ENCODE data around the gene SEPSECS. TPM values are rescaled to one million over a fixed set of nuclear protein-coding genes. Genes with fewer than 3 reads are reported as not detected.

The SEPSECS gene
- total RNA-seq, result 1 to 10 TPM; 5.3 to 7.0 (median 6.0) TPM

DNA sequence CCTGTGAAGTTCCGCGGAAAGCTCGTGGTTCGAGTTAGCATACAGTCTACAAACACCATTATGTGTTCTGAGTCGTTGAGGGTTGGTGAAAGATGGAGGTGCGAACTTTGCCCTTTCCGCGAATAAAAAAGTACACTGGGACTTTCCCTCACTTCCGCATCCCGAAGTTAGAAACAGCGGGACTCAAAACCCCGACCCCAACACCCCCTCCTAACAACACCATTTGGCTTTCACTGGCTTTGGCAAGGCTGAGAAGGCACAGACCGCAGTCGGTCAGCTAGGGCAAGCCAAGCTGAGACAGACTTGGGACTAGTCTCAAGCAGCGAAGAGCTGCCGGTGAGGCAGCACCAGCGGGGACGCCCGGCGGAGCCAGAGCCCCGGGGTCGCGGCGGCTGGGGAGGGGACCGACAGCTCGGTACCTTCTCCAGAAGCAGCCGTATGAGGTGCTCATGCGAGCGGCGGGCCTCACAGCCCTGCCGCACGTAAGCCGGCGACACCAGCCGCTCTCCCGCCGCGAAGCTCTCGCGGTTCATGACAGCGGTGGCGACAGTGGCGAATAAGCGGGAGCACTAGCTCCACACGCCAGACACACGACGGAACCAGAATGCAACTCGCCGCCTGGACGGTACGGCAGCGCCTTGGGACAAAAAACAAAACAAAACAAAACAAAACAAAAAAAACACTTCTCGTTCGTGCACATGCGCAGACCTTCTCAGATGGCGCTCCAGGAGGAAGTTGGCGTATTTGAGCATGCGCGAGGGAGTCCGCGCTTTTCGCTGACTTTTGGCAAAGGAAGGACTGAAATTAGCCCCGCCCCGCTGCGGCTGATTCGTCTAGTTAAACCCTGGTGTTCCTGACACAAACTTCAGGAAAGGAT is at the start of gene SEPSECS:
Gene SEPSECS (minus strand): TSS at position 613 of the 877 bp plus-strand sequence. CDS start 80 bp downstream, at position 533.
- H3K9me3 Mint-ChIP-seq, result no peaks in the 10 kb centered on the region
- no peaks in the 10 kb centered on the region for H3K27me3 Mint-ChIP-seq (ENCODE audit: low read depth)
- DNase-seq (peak; percentile 90), ATAC-seq (peak; percentile 85 to 88)
- H3K4me1 Mint-ChIP-seq (ENCODE audit: low read depth), result peaks cover 52% of the 10 kb centered on the region
- peak within 1 kb of the TSS; percentile 89 for H3K4me3 Mint-ChIP-seq
- peaks cover 11% of the 10 kb centered on the region for H3K36me3 Mint-ChIP-seq (ENCODE audit: insufficient read depth)

DNA sequence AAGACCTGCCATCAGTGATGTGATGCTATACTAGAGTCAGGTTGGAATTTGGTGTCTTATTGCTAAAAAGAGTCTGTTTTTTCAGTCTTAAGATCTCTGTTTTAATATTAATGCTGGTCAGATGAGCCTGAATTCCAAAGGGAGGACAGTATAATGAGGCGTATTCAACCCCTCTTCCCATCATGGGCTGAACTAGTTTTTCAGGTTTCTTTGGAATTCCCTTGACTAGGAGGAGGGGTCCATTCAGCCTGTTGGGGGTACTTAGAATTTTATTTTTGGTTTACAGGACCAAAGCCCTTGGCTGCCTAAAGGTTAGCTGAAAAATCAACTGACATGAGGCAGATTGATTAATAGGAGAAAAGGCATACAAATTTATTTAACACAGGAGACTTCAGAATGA is 49.5 kb upstream of the SEPSECS start:
- DNase-seq (no peak), ATAC-seq (no peak)
- H3K9me3 Mint-ChIP-seq, result peaks cover 31% of the 10 kb centered on the region
- H3K4me1 Mint-ChIP-seq (ENCODE audit: low read depth), result no peaks in the 10 kb centered on the region
- peaks cover 3% of the 10 kb centered on the region for H3K36me3 Mint-ChIP-seq (ENCODE audit: insufficient read depth)
- no peaks in the 10 kb centered on the region for H3K27me3 Mint-ChIP-seq (ENCODE audit: low read depth)
- H3K4me3 Mint-ChIP-seq, result no peak overlapping the region

DNA sequence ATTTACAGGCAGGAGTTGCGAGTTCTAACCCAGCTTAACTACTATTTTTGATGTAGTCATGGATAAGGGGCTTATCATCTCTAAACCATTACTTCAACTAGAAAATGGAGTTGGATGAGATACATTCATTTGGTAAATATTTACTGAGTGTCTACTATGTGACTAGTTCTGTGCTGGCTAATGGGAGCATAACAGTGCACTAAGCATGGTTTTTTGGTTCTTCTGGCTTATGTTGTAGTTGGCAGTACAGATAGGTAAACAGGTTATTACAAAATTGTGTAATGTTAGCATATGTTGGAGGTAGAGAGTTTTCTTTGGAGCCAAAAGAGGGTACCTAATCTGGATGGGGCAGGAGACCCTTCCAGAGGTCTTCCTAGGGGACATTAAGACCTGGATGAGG is 47.7 kb upstream of the SEPSECS start:
- Mint-ChIP-seq H3K9me3 (peaks cover 27% of the 10 kb centered on the region), H3K4me1 (ENCODE audit: low read depth) (no peaks in the 10 kb centered on the region), H3K27me3 (ENCODE audit: low read depth) (no peaks in the 10 kb centered on the region), H3K4me3 (no peak overlapping the region), H3K36me3 (ENCODE audit: insufficient read depth) (peaks cover 1% of the 10 kb centered on the region)
- DNase-seq (no peak), ATAC-seq (no peak)

DNA sequence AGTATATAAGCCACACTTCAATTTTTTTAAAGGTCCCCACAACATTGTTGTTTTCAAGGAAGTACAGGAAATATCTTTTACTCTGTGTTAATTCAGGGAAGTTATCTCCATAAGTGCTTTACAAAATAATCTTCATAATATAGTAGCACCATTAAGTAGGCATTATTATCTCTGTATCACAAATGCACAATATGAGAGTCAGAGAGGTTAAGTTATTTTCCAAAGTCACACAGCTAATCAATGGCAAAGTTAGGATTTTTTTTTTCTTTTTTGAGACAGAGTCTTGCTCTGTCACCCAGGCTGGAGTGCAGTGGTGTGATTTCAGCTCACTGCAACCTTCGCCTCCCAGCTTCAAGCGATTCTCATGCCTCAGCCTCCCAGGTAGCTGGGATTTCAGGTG is 38.5 kb upstream of the SEPSECS start:
- H3K4me1 Mint-ChIP-seq (ENCODE audit: low read depth), result peaks cover 6% of the 10 kb centered on the region
- no peaks in the 10 kb centered on the region for H3K27me3 Mint-ChIP-seq (ENCODE audit: low read depth)
- no peak for DNase-seq
- ATAC-seq, result no peak
- H3K4me3 Mint-ChIP-seq, result no peak overlapping the region
- peaks cover 6% of the 10 kb centered on the region for H3K9me3 Mint-ChIP-seq
- peaks cover 13% of the 10 kb centered on the region for H3K36me3 Mint-ChIP-seq (ENCODE audit: insufficient read depth)

DNA sequence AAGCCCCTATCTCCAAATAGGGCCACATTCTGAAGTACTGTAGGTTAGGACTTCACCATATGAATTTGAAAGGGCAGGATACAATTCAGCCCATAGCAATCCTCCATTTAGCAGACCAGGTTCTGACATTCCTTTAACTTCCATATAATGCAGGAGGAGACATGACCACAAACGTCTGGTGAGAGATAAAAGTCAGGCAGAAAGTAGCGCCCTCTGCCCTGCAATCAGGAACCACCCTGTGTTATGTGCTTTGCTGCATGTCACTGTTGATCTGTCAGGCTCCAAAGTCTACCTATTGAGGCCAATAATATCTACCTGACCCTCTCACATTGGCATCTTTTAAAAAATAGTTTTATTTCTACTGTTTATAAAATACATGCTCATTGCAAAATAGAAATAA is 30.2 kb upstream of the SEPSECS start:
- Mint-ChIP-seq H3K4me3 (no peak overlapping the region), H3K36me3 (ENCODE audit: insufficient read depth) (peaks cover 4% of the 10 kb centered on the region), H3K9me3 (no peaks in the 10 kb centered on the region), H3K27me3 (ENCODE audit: low read depth) (no peaks in the 10 kb centered on the region), H3K4me1 (ENCODE audit: low read depth) (peaks cover 6% of the 10 kb centered on the region)
- ATAC-seq (no peak), DNase-seq (no peak)

DNA sequence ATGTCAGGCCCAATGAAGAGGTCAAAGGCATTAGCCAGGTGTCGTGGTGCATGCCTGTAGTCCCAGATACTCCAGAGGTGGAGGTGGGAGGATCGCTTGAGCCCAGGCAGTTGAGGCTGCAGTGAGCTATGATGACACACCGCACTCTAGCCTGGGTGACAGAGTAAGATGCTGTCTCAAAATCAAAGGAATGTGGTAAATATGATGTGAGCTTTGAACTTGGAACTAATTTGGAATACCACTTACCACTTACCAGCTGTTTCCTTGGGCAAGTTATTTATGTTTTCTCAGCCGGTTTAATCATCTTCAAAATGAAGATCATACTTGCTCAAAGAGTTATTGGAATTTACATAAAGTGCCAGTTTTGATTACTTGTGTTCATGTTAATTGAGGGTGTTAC is 23.8 kb upstream of the SEPSECS start:
- Mint-ChIP-seq H3K27me3 (ENCODE audit: low read depth) (no peaks in the 10 kb centered on the region), H3K9me3 (no peaks in the 10 kb centered on the region), H3K4me3 (no peak overlapping the region), H3K36me3 (ENCODE audit: insufficient read depth) (peaks cover 6% of the 10 kb centered on the region), H3K4me1 (ENCODE audit: low read depth) (peaks cover 8% of the 10 kb centered on the region)
- ATAC-seq (no peak), DNase-seq (no peak)

DNA sequence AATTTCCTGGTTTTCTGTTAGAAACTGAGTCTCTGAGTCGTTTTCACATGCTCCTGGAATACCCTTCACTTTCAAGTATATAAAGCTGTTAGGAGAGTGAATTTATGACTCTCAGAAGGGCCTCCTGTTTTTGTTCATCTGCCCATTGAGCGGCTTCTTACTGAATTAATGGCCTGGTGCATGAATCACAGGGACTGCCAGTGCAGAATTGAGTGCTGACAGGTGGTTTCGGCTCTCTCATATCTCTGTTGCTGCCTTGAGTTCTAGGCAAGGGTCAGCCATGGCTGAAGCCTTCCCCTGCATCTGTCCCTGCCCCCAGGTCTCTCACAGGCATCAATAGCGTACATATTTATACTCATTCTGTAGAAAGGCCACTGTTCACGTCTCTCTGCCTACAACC is 22.7 kb upstream of the SEPSECS start:
- peaks cover 1% of the 10 kb centered on the region for H3K36me3 Mint-ChIP-seq (ENCODE audit: insufficient read depth)
- ATAC-seq (no peak), DNase-seq (no peak)
- H3K4me1 Mint-ChIP-seq (ENCODE audit: low read depth), result peaks cover 19% of the 10 kb centered on the region
- H3K4me3 Mint-ChIP-seq, result no peak overlapping the region
- no peaks in the 10 kb centered on the region for H3K27me3 Mint-ChIP-seq (ENCODE audit: low read depth)
- H3K9me3 Mint-ChIP-seq, result no peaks in the 10 kb centered on the region

DNA sequence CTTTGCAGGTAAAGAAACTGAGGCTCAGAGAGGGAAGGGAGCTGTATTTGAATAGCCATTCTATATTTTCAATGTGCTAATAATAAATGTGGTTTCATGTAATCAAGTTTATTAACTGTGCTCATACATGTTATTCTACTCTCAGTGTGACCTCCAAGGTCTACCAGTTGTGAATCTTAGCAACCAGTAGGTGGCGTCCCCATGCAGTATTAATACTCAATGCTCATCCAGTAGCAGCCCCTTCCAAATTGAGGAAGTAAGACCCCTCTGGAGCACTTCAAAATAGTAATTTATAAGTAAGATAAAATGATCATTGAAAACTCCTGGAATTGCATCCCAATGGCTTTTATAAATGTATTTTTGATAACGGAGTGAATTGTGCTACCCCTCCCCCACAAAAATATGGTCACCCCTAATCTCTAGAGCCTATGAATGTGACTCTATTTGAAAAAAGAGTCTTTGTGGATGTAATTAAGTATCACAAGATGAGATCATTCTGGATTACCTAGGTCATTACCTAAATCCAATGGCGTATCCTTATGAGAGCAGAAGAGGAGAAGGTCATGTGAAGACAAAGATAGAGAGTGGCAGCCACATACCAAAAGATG is 20.4 kb upstream of the SEPSECS start:
- DNase-seq (peak; percentile 11), ATAC-seq (peak; percentile 45 to 62)
- H3K27me3 Mint-ChIP-seq (ENCODE audit: low read depth), result no peaks in the 10 kb centered on the region
- peaks cover 5% of the 10 kb centered on the region for H3K36me3 Mint-ChIP-seq (ENCODE audit: insufficient read depth)
- H3K4me3 Mint-ChIP-seq, result no peak overlapping the region
- H3K9me3 Mint-ChIP-seq, result no peaks in the 10 kb centered on the region
- H3K4me1 Mint-ChIP-seq (ENCODE audit: low read depth), result peaks cover 22% of the 10 kb centered on the region

DNA sequence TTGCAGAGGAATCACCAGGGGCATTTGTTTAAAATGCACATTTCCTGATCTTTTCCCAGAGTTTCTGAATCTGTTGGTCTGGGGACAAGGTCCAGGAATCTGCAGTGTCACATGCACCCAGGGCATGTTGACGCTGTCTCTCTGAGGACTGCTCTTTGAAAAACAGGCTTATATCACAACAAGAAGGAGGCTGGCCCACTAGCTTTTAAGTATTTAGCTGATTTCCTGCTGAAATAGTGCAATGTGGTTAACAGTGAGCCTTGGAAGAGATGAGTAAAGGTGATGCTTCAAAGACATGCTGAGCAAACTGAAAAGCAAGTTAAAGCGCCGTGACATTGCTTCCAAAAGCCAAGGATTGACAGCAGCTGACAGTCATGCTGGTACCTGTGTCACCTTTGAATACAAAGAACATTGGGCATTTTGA is 18.6 kb upstream of the SEPSECS start:
- Mint-ChIP-seq H3K4me3 (no peak overlapping the region), H3K9me3 (no peaks in the 10 kb centered on the region), H3K27me3 (ENCODE audit: low read depth) (no peaks in the 10 kb centered on the region), H3K4me1 (ENCODE audit: low read depth) (peaks cover 22% of the 10 kb centered on the region), H3K36me3 (ENCODE audit: insufficient read depth) (peaks cover 4% of the 10 kb centered on the region)
- peak; percentile 77 to 89 for ATAC-seq
- DNase-seq, result no peak

DNA sequence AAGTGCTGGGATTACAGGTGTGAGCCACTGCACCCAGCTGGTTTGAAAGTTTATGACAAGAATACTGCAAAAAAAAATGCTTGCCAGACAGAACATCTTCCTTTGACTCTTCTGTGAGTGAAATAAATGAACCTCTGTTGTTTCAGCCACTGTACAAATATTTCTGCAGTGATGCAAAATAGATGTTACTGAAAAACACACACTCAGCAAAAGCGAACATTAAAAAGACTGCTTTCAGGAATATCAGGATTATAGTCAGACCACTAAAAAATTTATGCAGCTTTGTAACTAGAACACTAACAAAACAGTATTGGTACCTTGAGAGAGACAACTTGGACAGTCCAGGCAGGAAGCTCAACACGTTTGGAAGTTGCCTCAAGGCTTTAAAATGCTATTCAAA is 16.9 kb upstream of the SEPSECS start:
- DNase-seq (no peak), ATAC-seq (no peak)
- H3K4me3 Mint-ChIP-seq, result no peak overlapping the region
- peaks cover 13% of the 10 kb centered on the region for H3K36me3 Mint-ChIP-seq (ENCODE audit: insufficient read depth)
- peaks cover 25% of the 10 kb centered on the region for H3K4me1 Mint-ChIP-seq (ENCODE audit: low read depth)
- no peaks in the 10 kb centered on the region for H3K27me3 Mint-ChIP-seq (ENCODE audit: low read depth)
- no peaks in the 10 kb centered on the region for H3K9me3 Mint-ChIP-seq

DNA sequence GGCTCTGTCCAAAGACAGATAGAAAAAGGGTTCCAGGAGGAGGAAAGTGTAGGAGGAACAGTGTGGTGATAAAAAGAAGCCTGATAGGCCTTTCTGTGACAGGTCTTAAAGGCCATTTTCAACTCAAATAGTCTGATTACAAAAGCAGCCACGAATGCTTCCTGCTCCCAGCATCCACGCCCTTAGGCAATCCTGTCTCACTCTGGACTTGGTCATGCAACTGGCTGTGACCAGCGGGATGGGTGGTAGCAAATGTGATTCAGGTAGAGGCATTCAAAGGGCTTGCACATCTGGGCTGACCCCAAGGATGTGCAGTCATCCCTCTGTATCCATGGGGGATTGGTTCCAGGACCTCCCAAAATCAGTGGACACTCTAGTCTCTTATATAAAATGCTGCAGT is 14.4 kb upstream of the SEPSECS start:
- Mint-ChIP-seq H3K4me1 (ENCODE audit: low read depth) (peaks cover 23% of the 10 kb centered on the region), H3K4me3 (no peak overlapping the region), H3K9me3 (no peaks in the 10 kb centered on the region), H3K27me3 (ENCODE audit: low read depth) (no peaks in the 10 kb centered on the region), H3K36me3 (ENCODE audit: insufficient read depth) (peaks cover 34% of the 10 kb centered on the region)
- no peak for DNase-seq
- no peak for ATAC-seq

DNA sequence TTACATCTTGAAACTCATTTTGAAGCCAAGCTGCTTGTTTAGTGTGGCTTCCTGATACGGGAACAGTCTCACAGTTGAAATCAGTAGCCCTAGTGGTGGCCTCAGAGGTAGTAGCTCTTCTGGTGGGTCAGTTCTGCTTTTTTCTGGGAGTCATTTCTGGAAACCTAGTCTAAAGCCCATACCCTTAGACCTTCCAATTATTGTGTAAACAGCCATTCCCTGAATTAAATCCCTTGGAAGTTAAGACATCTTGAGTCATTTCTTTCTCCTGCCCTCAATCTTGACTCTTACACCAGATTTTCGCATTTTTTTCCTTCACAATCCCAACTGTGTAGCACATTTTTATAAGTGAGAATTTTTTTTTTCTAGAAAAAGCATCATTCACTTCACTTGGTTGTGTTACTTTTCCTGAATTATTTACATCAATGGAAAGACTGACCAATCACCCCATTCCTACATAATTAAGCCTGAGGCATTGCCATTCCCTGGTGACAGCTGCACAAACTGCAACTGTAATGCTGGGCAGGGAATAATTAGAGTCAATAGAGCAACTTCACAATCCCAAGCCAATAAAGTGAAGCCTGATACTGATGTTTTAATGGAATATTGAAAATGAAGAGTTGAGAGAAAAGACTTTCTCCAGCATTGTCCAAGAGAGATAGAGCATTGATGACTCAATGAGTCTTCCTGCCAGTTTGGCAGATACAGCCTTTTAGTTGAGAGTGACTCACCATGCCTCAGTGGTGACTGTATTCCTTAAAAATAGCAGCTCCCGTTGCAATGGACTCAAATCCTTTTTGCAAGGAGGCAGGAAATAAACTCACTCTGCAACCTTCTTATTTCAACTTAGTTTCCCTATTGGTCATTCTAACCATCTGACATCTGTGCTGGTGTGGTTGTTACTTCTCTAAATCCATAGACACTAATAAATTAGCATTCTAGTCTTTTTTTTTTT is 13.0 kb upstream of the SEPSECS start:
- peaks cover 11% of the 10 kb centered on the region for H3K4me1 Mint-ChIP-seq (ENCODE audit: low read depth)
- no peaks in the 10 kb centered on the region for H3K27me3 Mint-ChIP-seq (ENCODE audit: low read depth)
- H3K4me3 Mint-ChIP-seq, result no peak overlapping the region
- ATAC-seq, result peak in 1 of 2 donors; percentile 48
- peaks cover 36% of the 10 kb centered on the region for H3K36me3 Mint-ChIP-seq (ENCODE audit: insufficient read depth)
- H3K9me3 Mint-ChIP-seq, result no peaks in the 10 kb centered on the region
- DNase-seq, result no peak

DNA sequence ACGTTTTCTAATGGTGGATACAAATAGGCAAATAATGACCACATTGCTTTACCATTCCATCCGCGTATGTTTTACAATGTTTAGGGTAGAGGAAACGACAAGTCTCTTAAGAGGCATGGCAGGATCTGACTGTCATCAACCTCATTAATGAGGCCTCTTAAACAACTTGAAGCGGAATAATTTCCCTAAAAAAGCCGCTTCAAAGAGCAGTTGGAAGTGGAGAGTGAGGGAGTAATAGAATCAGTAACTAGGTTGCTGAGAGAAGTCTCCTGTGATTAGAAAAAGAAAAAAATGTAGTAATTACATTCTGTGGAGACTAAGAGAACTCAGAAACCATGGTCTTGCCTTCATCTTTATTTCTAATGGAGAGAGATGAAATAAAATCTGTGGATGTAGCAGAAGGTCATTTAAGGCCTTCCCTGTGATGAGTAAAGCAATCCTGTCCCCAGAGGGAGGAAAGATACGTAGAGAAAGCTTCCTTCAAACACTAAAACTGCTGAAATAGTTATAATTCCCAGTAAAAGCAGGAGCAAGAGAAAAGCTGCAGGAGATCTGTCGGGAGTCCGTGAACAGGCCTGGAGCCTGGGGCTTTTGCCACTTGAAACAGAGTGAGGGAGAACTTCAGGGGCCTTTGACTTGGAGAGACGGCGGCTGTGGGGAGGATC is 11.1 kb upstream of the SEPSECS start:
- Mint-ChIP-seq H3K4me1 (ENCODE audit: low read depth) (peaks cover 9% of the 10 kb centered on the region), H3K36me3 (ENCODE audit: insufficient read depth) (peaks cover 45% of the 10 kb centered on the region), H3K4me3 (no peak overlapping the region), H3K27me3 (ENCODE audit: low read depth) (no peaks in the 10 kb centered on the region), H3K9me3 (no peaks in the 10 kb centered on the region)
- DNase-seq (no peak), ATAC-seq (no peak)

DNA sequence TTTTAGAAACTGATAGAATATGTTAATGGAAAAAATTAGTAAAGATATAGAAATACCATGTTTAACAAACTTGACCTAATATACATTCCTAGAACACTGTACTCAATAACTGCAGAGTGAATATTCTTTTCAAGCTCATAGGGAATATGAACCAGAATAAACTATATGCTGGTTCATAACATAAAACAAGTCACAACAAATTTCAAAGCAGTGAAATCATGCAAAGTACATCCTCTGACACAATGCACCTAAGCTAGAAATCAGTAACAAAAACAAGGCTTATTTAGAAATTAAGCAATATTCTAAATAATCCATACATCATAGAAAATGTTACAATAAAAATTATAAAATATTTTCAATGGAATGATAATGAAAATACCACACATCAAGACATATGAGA is 9.2 kb upstream of the SEPSECS start:
- Mint-ChIP-seq H3K4me3 (no peak overlapping the region), H3K36me3 (ENCODE audit: insufficient read depth) (peaks cover 51% of the 10 kb centered on the region), H3K4me1 (ENCODE audit: low read depth) (peaks cover 13% of the 10 kb centered on the region), H3K9me3 (no peaks in the 10 kb centered on the region), H3K27me3 (ENCODE audit: low read depth) (no peaks in the 10 kb centered on the region)
- ATAC-seq, result no peak
- no peak for DNase-seq
